GM12872 (cell line): ENCODE results near the gene ZNF827.

Experiments used
- CTCF ChIP-seq: IDR thresholded peaks from 3 replicates; pipeline ENCODE4 v1.5.1; 2011; ENCODE audit warnings: low read depth, mild to moderate bottlenecking, low read length, moderate library complexity; ENCODE audit not compliant: insufficient read depth

Gene ZNF827

GRCh38 chr4:145791988-145792387 is 146.6 kb downstream of the ZNF827 start:
- no peak for TF ChIP-seq CTCF

- no peak for TF ChIP-seq CTCF
Observed at GRCh38 chr4:145788755-145789154, 149.9 kb downstream of the ZNF827 start.

GRCh38 chr4:145786830-145787229 is 151.8 kb downstream of the ZNF827 start:
- no peak for TF ChIP-seq CTCF

- no peak for TF ChIP-seq CTCF
Observed at GRCh38 chr4:145786261-145786660, 152.4 kb downstream of the ZNF827 start.

- TF ChIP-seq CTCF: no peak
Observed at GRCh38 chr4:145785391-145786008, 153.1 kb downstream of the ZNF827 start.

- TF ChIP-seq CTCF: no peak
Observed at GRCh38 chr4:145784036-145784435, 154.6 kb downstream of the ZNF827 start.

- no peak for TF ChIP-seq CTCF
Observed at GRCh38 chr4:145782756-145783155, 155.9 kb downstream of the ZNF827 start.
